Measurements from ENCODE around the gene PCOLCE2. TPM values are rescaled to one million over a fixed set of nuclear protein-coding genes. Genes with fewer than 3 reads are reported as not detected.
"Not testable (repeated sequence)": the region's sequence is repeated elsewhere in the genome, so short reads cannot be mapped to it uniquely, and the experiment has no call there.

Gene PCOLCE2
- total RNA-seq, 1 donor from 2014 or later: 64.1 TPM

- ATAC-seq (no peak), DNase-seq (ENCODE audit: missing footprints) (no peak)
- intact Hi-C loops (cut with DNase I): no loop called here
Observed at GRCh38 chr3:142907996-142908395, 19.1 kb upstream of the PCOLCE2 start.

- no peak for DNase-seq (ENCODE audit: missing footprints)
- peak; percentile 68 for ATAC-seq
- intact Hi-C loops (cut with DNase I): no loop called here
Observed at GRCh38 chr3:142904639-142905436, 16.0 kb upstream of the PCOLCE2 start.

- no peak for DNase-seq (ENCODE audit: missing footprints)
- ATAC-seq: no peak
- intact Hi-C loops (cut with DNase I): no loop called here
Observed at GRCh38 chr3:142902356-142902755, 13.5 kb upstream of the PCOLCE2 start.

GRCh38 chr3:142898346-142899213 lies 9.7 kb upstream of the PCOLCE2 start:
- intact Hi-C loops (cut with DNase I): no loop called here
- DNase-seq (ENCODE audit: missing footprints) (no peak), ATAC-seq (peak; percentile 75)

- intact Hi-C loops (cut with DNase I): no loop called here
- no peak for DNase-seq (ENCODE audit: missing footprints)
- ATAC-seq: peak; percentile 47
Observed at GRCh38 chr3:142897807-142898206, 8.9 kb upstream of the PCOLCE2 start.

- intact Hi-C loops (cut with DNase I): no loop called here
- no peak for ATAC-seq
- DNase-seq (ENCODE audit: missing footprints): no peak
Observed at GRCh38 chr3:142896996-142897395, 8.1 kb upstream of the PCOLCE2 start.

- no peak for ATAC-seq
- intact Hi-C loops (cut with DNase I): no loop called here
- no peak for DNase-seq (ENCODE audit: missing footprints)
Observed at GRCh38 chr3:142896201-142896755, 7.4 kb upstream of the PCOLCE2 start.

- ATAC-seq: no peak
- DNase-seq (ENCODE audit: missing footprints): no peak
- intact Hi-C loops (cut with DNase I): no loop called here
Observed at GRCh38 chr3:142894493-142894892, 5.6 kb upstream of the PCOLCE2 start.

- DNase-seq (ENCODE audit: missing footprints) (no peak), ATAC-seq (no peak)
- intact Hi-C loops (cut with DNase I): no loop called here
Observed at GRCh38 chr3:142892714-142893113, 3.8 kb upstream of the PCOLCE2 start.

GRCh38 chr3:142890592-142890991 lies 1.7 kb upstream of the PCOLCE2 start:
- DNase-seq (ENCODE audit: missing footprints) (no peak), ATAC-seq (no peak)
- intact Hi-C loops (cut with DNase I): no loop called here

- ATAC-seq: no peak
- DNase-seq (ENCODE audit: missing footprints): no peak
- intact Hi-C loops (cut with DNase I): loop anchor here (5.0 kb wide), 2 partner anchors 42 to 88 kb away; no protein-coding TSS in a partner anchor
Observed at GRCh38 chr3:142889212-142890014, 530 bp upstream of the PCOLCE2 start.

GRCh38 chr3:142888099-142888480 lies 793 bp downstream of the PCOLCE2 start:
- DNase-seq (ENCODE audit: missing footprints) (peak; percentile 74), ATAC-seq (peak; percentile 63)
- intact Hi-C loops (cut with DNase I): loop anchor here (5.0 kb wide), 2 partner anchors 41 to 89 kb away; no protein-coding TSS in a partner anchor

GRCh38 chr3:142886940-142887339 lies 1.9 kb downstream of the PCOLCE2 start:
- intact Hi-C loops (cut with DNase I): loop anchor here (5.0 kb wide), 2 partner anchors 40 to 90 kb away; no protein-coding TSS in a partner anchor
- no peak for DNase-seq (ENCODE audit: missing footprints)

GRCh38 chr3:142886021-142886420 lies 2.9 kb downstream of the PCOLCE2 start:
- no peak for DNase-seq (ENCODE audit: missing footprints)
- ATAC-seq: no peak
- intact Hi-C loops (cut with DNase I): loop anchor here (5.0 kb wide), 2 partner anchors 39 to 91 kb away; no protein-coding TSS in a partner anchor

More at GRCh38 chr3:142886940-142887339, 1.9 kb downstream of the PCOLCE2 start:
- ATAC-seq: no peak

GRCh38 chr3:142884531-142884930 lies 4.4 kb downstream of the PCOLCE2 start:
- ATAC-seq: no peak

GRCh38 chr3:142883534-142883933 lies 5.3 kb downstream of the PCOLCE2 start:
- ATAC-seq; DNase-seq (ENCODE audit: missing footprints); intact Hi-C loops (cut with DNase I): not testable (repeated sequence)

More at GRCh38 chr3:142884531-142884930, 4.4 kb downstream of the PCOLCE2 start:
- no peak for DNase-seq (ENCODE audit: missing footprints)
- intact Hi-C loops (cut with DNase I): no loop called here

GRCh38 chr3:142881445-142882224 lies 7.2 kb downstream of the PCOLCE2 start:
- intact Hi-C loops (cut with DNase I): no loop called here
- ATAC-seq (no peak), DNase-seq (ENCODE audit: missing footprints) (no peak)
